ENCODE results near the gene CT45A1.
"Not testable (repeated sequence)": the region's sequence is repeated elsewhere in the genome, so short reads cannot be mapped to it uniquely, and the experiment has no call there.

CT45A1 gene

GRCh38 chrX:135713183-135713689, at the start of gene CT45A1:
Gene CT45A1, plus strand, starts transcription at chrX:135713639. Its CDS starts 5,302 bp downstream, at chrX:135718941.
- not testable (repeated sequence) for DNase-seq (ENCODE audit: low spot score)

- DNase-seq (ENCODE audit: low spot score): not testable (repeated sequence)
Measured at GRCh38 chrX:135672979-135673378, 40.5 kb upstream of the CT45A1 start.

GRCh38 chrX:135688137-135688536, 25.3 kb upstream of the CT45A1 start:
- no peak for DNase-seq (ENCODE audit: low spot score)

GRCh38 chrX:135695471-135695870, 18.0 kb upstream of the CT45A1 start:
- no peak for DNase-seq (ENCODE audit: low spot score)

- no peak for DNase-seq (ENCODE audit: low spot score)
Measured at GRCh38 chrX:135697601-135698000, 15.8 kb upstream of the CT45A1 start.

GRCh38 chrX:135698924-135699323, 14.5 kb upstream of the CT45A1 start:
- no peak for DNase-seq (ENCODE audit: low spot score)

- DNase-seq (ENCODE audit: low spot score): no peak
Measured at GRCh38 chrX:135707880-135708279, 5.6 kb upstream of the CT45A1 start.

- no peak for DNase-seq (ENCODE audit: low spot score)
Measured at GRCh38 chrX:135713795-135714194, 356 bp downstream of the CT45A1 start.

- not testable (repeated sequence) for DNase-seq (ENCODE audit: low spot score)
Measured at GRCh38 chrX:135734666-135735065, 21.2 kb downstream of the CT45A1 start.

- no peak for DNase-seq (ENCODE audit: low spot score)
Measured at GRCh38 chrX:135737366-135738071, 24.1 kb downstream of the CT45A1 start.

- DNase-seq (ENCODE audit: low spot score): no peak
Measured at GRCh38 chrX:135740681-135741149, 27.3 kb downstream of the CT45A1 start.

GRCh38 chrX:135741192-135741715, 27.8 kb downstream of the CT45A1 start:
- DNase-seq (ENCODE audit: low spot score): no peak

GRCh38 chrX:135744739-135745138, 31.3 kb downstream of the CT45A1 start:
- not testable (repeated sequence) for DNase-seq (ENCODE audit: low spot score)

- DNase-seq (ENCODE audit: low spot score): not testable (repeated sequence)
Measured at GRCh38 chrX:135768091-135768490, 54.7 kb downstream of the CT45A1 start, which contains the start of gene CT45A3. Gene CT45A3, minus strand, starts transcription at chrX:135768191. Its CDS starts 3,747 bp downstream, at chrX:135764444.

Measured in AG08395 (cell line).